HepG2 (cell line): ENCODE results near the gene TTC28. TPM values are rescaled to one million over a fixed set of nuclear protein-coding genes. Genes with fewer than 3 reads are reported as not detected.

Source experiments
- ATAC-seq: fragments of 200-7000 bp; cut with Tn5 transposase; 3 replicates; pipeline ENCODE4 v1.9.1; 2020; ENCODE audit warnings: mild to moderate bottlenecking, moderate library complexity
- BruUV-seq: library from RNA; stranded (reverse); fragments of 400-500 nt; replicated peaks from 2 replicates; lab custom pipeline; 2021; lab: Mats Ljungman, UMichigan
- CTCF ChIA-PET: fragments of 300-600 bp; formaldehyde crosslinking; extraction: SDS; loops from one replicate; lab custom pipeline; 2021; ENCODE audit warnings: low total read pairs, inconsistent platforms, low intra/inter-chr PET ratio; lab: Yijun Ruan, JAX
- POLR2A ChIA-PET: fragments of 350-600 bp; sonication (Branson Sonifier 250); formaldehyde crosslinking; loops from one replicate; lab custom pipeline; 2020; ENCODE audit warnings: antibody characterized with exemption, inconsistent platforms; lab: Yijun Ruan, JAX
- DNase-seq: peaks from one replicate; pipeline ENCODE4 v3.0.0-alpha.2; 2015; ENCODE audit warnings: low spot score
- FAIRE-seq: peaks from 3 replicates; lab custom pipeline; 2011; peaks lifted over from hg19 to GRCh38; lab: Jason Lieb, UNC
- H2AFZ ChIP-seq: one replicate; pipeline ENCODE4 v1.6.1; 2011; ENCODE audit warnings: low read length, inconsistent platforms
- H3K27ac ChIP-seq: fragments of 300-600 bp; 3 replicates; pipeline ENCODE4 v1.8.0; 2011; ENCODE audit warnings: mixed run types, mild to moderate bottlenecking, mixed read lengths, low read length, inconsistent platforms; ENCODE audit not compliant: insufficient read depth; ENCODE audit errors: extremely low read length
- H3K27me3 ChIP-seq, 2 experiments: fragments of 200-600 bp in 1 of 2; 2 replicates in 1 of 2; 3 replicates in 1 of 2; pipeline versions ENCODE4 v1.6.0 to v1.8.0; 2011; ENCODE audit warnings: low read length in 2 of 2, mild to moderate bottlenecking in 2 of 2, moderate library complexity in 2 of 2, inconsistent platforms in 1 of 2; ENCODE audit not compliant: insufficient read depth in 2 of 2, control insufficient read depth in 1 of 2
- H3K36me3 ChIP-seq, 2 experiments: fragments of 200-600 bp in 1 of 2; replicated peaks in 1 of 2; 2 replicates in 1 of 2; 3 replicates in 1 of 2; pipeline versions ENCODE4 v1.5.1 to v1.8.0; 2011; ENCODE audit warnings: low read length in 2 of 2, inconsistent platforms in 1 of 2; ENCODE audit not compliant: insufficient read depth in 2 of 2, control insufficient read depth in 1 of 2
- H3K4me1 ChIP-seq: 2 replicates; pipeline ENCODE4 v1.5.1; 2012; ENCODE audit warnings: low read length, inconsistent platforms; ENCODE audit not compliant: insufficient read depth
- H3K4me2 ChIP-seq: 2 replicates; pipeline ENCODE4 v1.6.0; 2011; ENCODE audit warnings: low read depth, low read length, inconsistent platforms
- H3K4me3 ChIP-seq, 3 experiments: fragments of 200-600 bp in 1 of 3; sonication (generic), shearing (Covaris generic) in 1 of 3; replicated peaks in 1 of 3; 2 replicates each; pipeline ENCODE4 v1.5.1; 2011 to 2016; ENCODE audit warnings: low read length in 3 of 3, inconsistent platforms in 2 of 3, low read depth in 2 of 3, mild to moderate bottlenecking in 2 of 3, control low read depth in 1 of 3, mixed read lengths in 1 of 3; ENCODE audit not compliant: insufficient read depth in 1 of 3
- H3K79me2 ChIP-seq: one replicate; pipeline ENCODE4 v1.6.1; 2011; ENCODE audit warnings: low read length, inconsistent platforms; ENCODE audit not compliant: insufficient read depth
- H3K9ac ChIP-seq: 2 replicates; pipeline ENCODE4 v1.6.0; 2011; ENCODE audit warnings: mild to moderate bottlenecking, low read depth, low read length, inconsistent platforms; ENCODE audit not compliant: insufficient read depth
- H3K9me3 ChIP-seq: 2 replicates; pipeline ENCODE4 v1.5.1; 2012; ENCODE audit warnings: mild to moderate bottlenecking, low read length
- H4K20me1 ChIP-seq: 2 replicates; pipeline ENCODE4 v1.6.0; 2011; ENCODE audit warnings: inconsistent platforms, mild to moderate bottlenecking, low read length, moderate library complexity; ENCODE audit not compliant: insufficient read depth
- JARID2 ChIP-seq: sonication (generic); formaldehyde crosslinking; IDR thresholded peaks from 2 replicates; pipeline ENCODE4 v1.8.1; 2023; ENCODE audit warnings: missing genetic modification reagents, inconsistent platforms; ENCODE audit not compliant: insufficient replicate concordance
- NFAT5 ChIP-seq: sonication (generic); formaldehyde crosslinking; IDR thresholded peaks from 2 replicates; pipeline ENCODE4 v1.4.0; 2020; ENCODE audit warnings: missing genetic modification reagents
- RFX5 ChIP-seq: IDR thresholded peaks from 2 replicates; pipeline ENCODE4 v1.6.1; 2011; ENCODE audit warnings: low read depth, low read length, improper control_type of control experiment
- RFXANK ChIP-seq: IDR thresholded peaks from 2 replicates; pipeline ENCODE4 v1.6.1; 2016
- ZNF496 ChIP-seq: sonication (generic); formaldehyde crosslinking; IDR thresholded peaks from 2 replicates; pipeline ENCODE4 v1.8.1; 2023; ENCODE audit warnings: mild to moderate bottlenecking, moderate library complexity, missing genetic modification reagents; ENCODE audit not compliant: insufficient replicate concordance
- WGBS: methylation state at CpG from one replicate; pipeline ENCODE4 v1.1.6; 2017; ENCODE audit warnings: low lambda C conversion rate; 5-methylcytosine and 5-hydroxymethylcytosine counted together
- in situ Hi-C: cut with HindIII; loops from 2 replicates; pipeline ENCODE4 v1.10.0; 2017; ENCODE audit warnings: low pct_unique_long_range_greater_than_20kb; ENCODE audit not compliant: extremely low pct_ligation_motif_present
- intact Hi-C: fragments of 100-400 bp; cut with micrococcal nuclease; formaldehyde crosslinking; loops from one replicate; pipeline ENCODE4 v1.10.0; 2022; ENCODE audit not compliant: unreplicated experiment
- polyA plus RNA-seq, 8 experiments: library from polyadenylated mRNA; depleted of rRNA in 3 of 8; stranded (reverse) in 7 of 8; unstranded in 1 of 8; fragments of >200 nt; fragmentation: Illumina TruSeq in 4 of 8; extraction: Trizol in 4 of 8; gene quantifications; 2 replicates each; pipeline versions ENCODE4 v1.2.1 to v1.2.3, GENCODE V29; 2011 to 2016; ENCODE audit warnings: low read depth in 4 of 8, missing spikeins in 1 of 8, mixed read lengths in 1 of 8; ENCODE audit not compliant: insufficient read depth in 1 of 8
- total RNA-seq, 5 experiments: library from RNA; depleted of rRNA; stranded (reverse); fragments of >200 nt; fragmentation: Illumina TruSeq; extraction: Trizol; gene quantifications; 2 replicates each; pipeline ENCODE4 v1.2.3, GENCODE V29; 2016; ENCODE audit warnings: low read depth in 1 of 5
- TF ChIP-seq, protein P1 (sequence below): sonication (generic); formaldehyde crosslinking; IDR thresholded peaks from 2 replicates; pipeline ENCODE4 v1.9.0; 2021; ENCODE audit warnings: missing genetic modification reagents, mild to moderate bottlenecking, borderline replicate concordance

Gene TTC28
- total and polyA plus RNA-seq, 2 of the 13 experiments (the other 11 are each of a cell fraction or from before 2014, with no cell fraction given), result 4.2 to 13.1 TPM

GRCh38 chr22:27999876-28000275 lies 679.8 kb downstream of the TTC28 start:
- TF ChIP-seq, protein P1, sequence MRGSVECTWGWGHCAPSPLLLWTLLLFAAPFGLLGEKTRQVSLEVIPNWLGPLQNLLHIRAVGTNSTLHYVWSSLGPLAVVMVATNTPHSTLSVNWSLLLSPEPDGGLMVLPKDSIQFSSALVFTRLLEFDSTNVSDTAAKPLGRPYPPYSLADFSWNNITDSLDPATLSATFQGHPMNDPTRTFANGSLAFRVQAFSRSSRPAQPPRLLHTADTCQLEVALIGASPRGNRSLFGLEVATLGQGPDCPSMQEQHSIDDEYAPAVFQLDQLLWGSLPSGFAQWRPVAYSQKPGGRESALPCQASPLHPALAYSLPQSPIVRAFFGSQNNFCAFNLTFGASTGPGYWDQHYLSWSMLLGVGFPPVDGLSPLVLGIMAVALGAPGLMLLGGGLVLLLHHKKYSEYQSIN (CRISPR knock-in tag), result no peak
- TF ChIP-seq NFAT5 (CRISPR knock-in tag) (no peak), ZNF496 (CRISPR knock-in tag) (no peak), RFXANK (CRISPR knock-in tag) (no peak), RFX5 (no peak), JARID2 (no peak)
- BruUV-seq, result no TSS peak

More at GRCh38 chr22:27999876-28000275, 679.8 kb downstream of the TTC28 start:
- WGBS, result 95% methylated on average over 6 of the region's 6 CpGs
- Histone ChIP-seq H2AFZ (no peak overlapping the region), H3K9me3 (no peaks in the 10 kb centered on the region), H3K36me3 (peaks cover 13 to 18% of the 10 kb centered on the region in 2 experiments; a peak in 3 of 5 replicates), H3K4me3 (no peak overlapping the region), H3K4me2 (no peak overlapping the region), H4K20me1 (no peaks in the 10 kb centered on the region; the same call in 1 of the 2 replicates), H3K27ac (no peak overlapping the region), H3K79me2 (no peaks in the 10 kb centered on the region), H3K9ac (no peak overlapping the region), H3K27me3 (no peaks in the 10 kb centered on the region; a peak in 1 of 5 replicates), H3K4me1 (no peaks in the 10 kb centered on the region)
- FAIRE-seq, result no peak
- POLR2A ChIA-PET, result no interaction called here
- no peak for DNase-seq
- in situ Hi-C loops, result loop anchor here (25.0 kb wide), 2 partner anchors 588 to 1238 kb away; no protein-coding TSS in a partner anchor
- no peak for ATAC-seq
- CTCF ChIA-PET, result no interaction called here
- intact Hi-C loops, result no loop called here
